ENCODE data around the gene MAPK12. TPM values are rescaled to one million over a fixed set of nuclear protein-coding genes. Genes with fewer than 3 reads are reported as not detected.

MAPK12 gene
- total RNA-seq, 1 donor from 2014 or later = 33.4 TPM

GRCh38 chr22:50257451-50258360 is 3.8 kb downstream of the MAPK12 start:
- Mint-ChIP-seq H3K9me3 (ENCODE audit: unreplicated experiment) (no peaks in the 10 kb centered on the region), H3K27ac (ENCODE audit: unreplicated experiment) (no peak overlapping the region), H3K36me3 (ENCODE audit: low read depth, unreplicated experiment) (no peaks in the 10 kb centered on the region), H3K27me3 (ENCODE audit: unreplicated experiment) (peaks cover 9% of the 10 kb centered on the region), H3K4me3 (ENCODE audit: unreplicated experiment) (no peak overlapping the region), H3K4me1 (ENCODE audit: unreplicated experiment) (no peaks in the 10 kb centered on the region)
- TF ChIP-seq CTCF (IDR thresholded peaks at IDR 0.05; ENCODE audit: unreplicated experiment) = no peak
- DNase-seq (ENCODE audit: low spot score) = no peak

- H3K4me3 Mint-ChIP-seq (ENCODE audit: unreplicated experiment) = no peak overlapping the region
- H3K4me1 Mint-ChIP-seq (ENCODE audit: unreplicated experiment) = no peaks in the 10 kb centered on the region
- H3K36me3 Mint-ChIP-seq (ENCODE audit: low read depth, unreplicated experiment) = no peaks in the 10 kb centered on the region
- no peak for TF ChIP-seq CTCF (IDR thresholded peaks at IDR 0.05; ENCODE audit: unreplicated experiment)
- no peak for DNase-seq (ENCODE audit: low spot score)
- H3K27me3 Mint-ChIP-seq (ENCODE audit: unreplicated experiment) = peaks cover 4% of the 10 kb centered on the region
- H3K9me3 Mint-ChIP-seq (ENCODE audit: unreplicated experiment) = no peaks in the 10 kb centered on the region
- no peak overlapping the region for H3K27ac Mint-ChIP-seq (ENCODE audit: unreplicated experiment)
Observed at GRCh38 chr22:50257041-50257440, 4.4 kb downstream of the MAPK12 start.

GRCh38 chr22:50256258-50256862 is 5.1 kb downstream of the MAPK12 start:
- H3K36me3 Mint-ChIP-seq (ENCODE audit: low read depth, unreplicated experiment) = no peaks in the 10 kb centered on the region
- no peaks in the 10 kb centered on the region for H3K4me1 Mint-ChIP-seq (ENCODE audit: unreplicated experiment)
- H3K4me3 Mint-ChIP-seq (ENCODE audit: unreplicated experiment) = no peak overlapping the region
- DNase-seq (ENCODE audit: low spot score) = no peak
- H3K27me3 Mint-ChIP-seq (ENCODE audit: unreplicated experiment) = peaks cover 4% of the 10 kb centered on the region
- no peak overlapping the region for H3K27ac Mint-ChIP-seq (ENCODE audit: unreplicated experiment)
- H3K9me3 Mint-ChIP-seq (ENCODE audit: unreplicated experiment) = no peaks in the 10 kb centered on the region
- TF ChIP-seq CTCF (IDR thresholded peaks at IDR 0.05; ENCODE audit: unreplicated experiment) = no peak

GRCh38 chr22:50255607-50256006 is 5.9 kb downstream of the MAPK12 start:
- Mint-ChIP-seq H3K9me3 (ENCODE audit: unreplicated experiment) (no peaks in the 10 kb centered on the region), H3K27me3 (ENCODE audit: unreplicated experiment) (peaks cover 4% of the 10 kb centered on the region), H3K4me3 (ENCODE audit: unreplicated experiment) (no peak overlapping the region), H3K36me3 (ENCODE audit: low read depth, unreplicated experiment) (no peaks in the 10 kb centered on the region), H3K4me1 (ENCODE audit: unreplicated experiment) (no peaks in the 10 kb centered on the region), H3K27ac (ENCODE audit: unreplicated experiment) (no peak overlapping the region)
- TF ChIP-seq CTCF (IDR thresholded peaks at IDR 0.05; ENCODE audit: unreplicated experiment) = no peak
- no peak for DNase-seq (ENCODE audit: low spot score)

GRCh38 chr22:50255099-50255498 is 6.4 kb downstream of the MAPK12 start:
- TF ChIP-seq CTCF (IDR thresholded peaks at IDR 0.05; ENCODE audit: unreplicated experiment) = no peak
- H3K9me3 Mint-ChIP-seq (ENCODE audit: unreplicated experiment) = no peaks in the 10 kb centered on the region
- no peak overlapping the region for H3K27ac Mint-ChIP-seq (ENCODE audit: unreplicated experiment)
- no peaks in the 10 kb centered on the region for H3K36me3 Mint-ChIP-seq (ENCODE audit: low read depth, unreplicated experiment)
- H3K4me3 Mint-ChIP-seq (ENCODE audit: unreplicated experiment) = no peak overlapping the region
- no peak for DNase-seq (ENCODE audit: low spot score)
- peaks cover 4% of the 10 kb centered on the region for H3K27me3 Mint-ChIP-seq (ENCODE audit: unreplicated experiment)
- no peaks in the 10 kb centered on the region for H3K4me1 Mint-ChIP-seq (ENCODE audit: unreplicated experiment)
